DLD1 (cell line): Measurements from ENCODE around the gene RHPN2.
"Not testable (repeated sequence)": the region's sequence is repeated elsewhere in the genome, so short reads cannot be mapped to it uniquely, and the experiment has no call there.

Source experiments
- in situ Hi-C: cut with HindIII; loops from 2 replicates; pipeline ENCODE4 v1.10.0; 2017; ENCODE audit warnings: low sequenced_read_pairs

The RHPN2 gene

GRCh38 chr19:33067121-33067520, 2.4 kb upstream of the RHPN2 start:
- in situ Hi-C loops: no loop called here

- in situ Hi-C loops: no loop called here
Observed at GRCh38 chr19:33066543-33066942, 1.9 kb upstream of the RHPN2 start.

- in situ Hi-C loops: no loop called here
Observed at GRCh38 chr19:33064458-33064791, 263 bp downstream of the RHPN2 start.

GRCh38 chr19:33063753-33064457, 783 bp downstream of the RHPN2 start:
- in situ Hi-C loops: no loop called here

GRCh38 chr19:33063356-33063752, 1.3 kb downstream of the RHPN2 start:
- in situ Hi-C loops: no loop called here

- in situ Hi-C loops: no loop called here
Observed at GRCh38 chr19:33062902-33063301, 1.8 kb downstream of the RHPN2 start.

- in situ Hi-C loops: no loop called here
Observed at GRCh38 chr19:33060586-33060985, 4.1 kb downstream of the RHPN2 start.

GRCh38 chr19:33055718-33056117, 9.0 kb downstream of the RHPN2 start:
- in situ Hi-C loops: no loop called here

- in situ Hi-C loops: no loop called here
Observed at GRCh38 chr19:33054623-33055022, 10.1 kb downstream of the RHPN2 start.

- in situ Hi-C loops: no loop called here
Observed at GRCh38 chr19:33052352-33052972, 12.2 kb downstream of the RHPN2 start.

GRCh38 chr19:33050110-33050509, 14.6 kb downstream of the RHPN2 start:
- in situ Hi-C loops: no loop called here

GRCh38 chr19:33048806-33049676, 15.6 kb downstream of the RHPN2 start:
- in situ Hi-C loops: no loop called here

GRCh38 chr19:33047422-33047821, 17.3 kb downstream of the RHPN2 start:
- in situ Hi-C loops: no loop called here

GRCh38 chr19:33041828-33042160, 22.9 kb downstream of the RHPN2 start:
- in situ Hi-C loops: not testable (repeated sequence)

GRCh38 chr19:33040994-33041827, 23.5 kb downstream of the RHPN2 start:
- in situ Hi-C loops: no loop called here

- in situ Hi-C loops: no loop called here
Observed at GRCh38 chr19:33039815-33040214, 24.9 kb downstream of the RHPN2 start.

- in situ Hi-C loops: no loop called here
Observed at GRCh38 chr19:33039108-33039599, 25.5 kb downstream of the RHPN2 start.

- in situ Hi-C loops: not testable (repeated sequence)
Observed at GRCh38 chr19:33037168-33038025, 27.3 kb downstream of the RHPN2 start.

- in situ Hi-C loops: not testable (repeated sequence)
Observed at GRCh38 chr19:33036370-33037167, 28.1 kb downstream of the RHPN2 start.
